Stimulated activated CD8-positive, alpha-beta memory T cell treated with anti-CD3 and anti-CD28 coated beads, Interleukin-7, amount 100 ng/mL, for 24 hours (primary cell): ENCODE results near the gene DDX43.
"Not testable (repeated sequence)": the region's sequence is repeated elsewhere in the genome, so short reads cannot be mapped to it uniquely, and the experiment has no call there.

ENCODE experiments used
- DNase-seq: peaks from one replicate; pipeline ENCODE4 v3.0.0-alpha.2; 2020; ENCODE audit warnings: low read depth

Gene DDX43

DNA sequence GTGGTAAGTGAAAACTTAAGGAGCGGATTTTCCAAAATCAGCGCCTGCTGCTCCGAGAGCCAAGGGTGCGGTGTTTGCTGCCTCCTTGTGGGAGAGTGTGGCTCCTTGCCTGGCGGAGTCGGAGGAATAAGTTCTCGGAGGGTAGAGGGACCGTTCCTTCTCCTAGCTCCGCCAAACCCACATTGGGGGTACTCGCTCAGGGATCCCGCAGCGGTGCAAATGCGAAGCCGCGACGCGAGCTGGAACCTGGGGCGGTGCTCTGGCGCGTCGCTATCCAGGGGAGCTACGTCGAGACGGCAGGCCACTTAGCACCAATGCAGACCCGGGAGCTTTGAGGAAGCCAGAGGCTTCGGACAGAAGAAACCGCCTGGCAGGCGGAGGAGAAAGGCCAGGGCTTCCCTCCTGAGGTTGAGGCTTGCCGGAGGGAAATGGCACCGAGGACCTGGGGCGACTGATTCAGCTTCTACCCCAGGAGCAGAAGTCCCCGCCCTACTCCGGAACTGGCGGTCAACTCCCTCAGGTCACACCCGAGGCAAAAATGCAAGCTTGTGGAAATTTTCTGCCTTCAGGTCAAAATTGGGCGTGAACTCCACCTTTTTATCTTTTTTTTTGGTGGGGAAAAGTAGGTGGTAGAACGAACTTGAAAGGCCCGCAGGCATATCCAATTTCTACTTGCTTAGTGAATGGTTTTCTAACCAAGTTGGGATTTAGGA lies 5.7 kb upstream of the DDX43 start:
- DNase-seq = peak; percentile 22

- DNase-seq = no peak
Measured at GRCh38 chr6:73389854-73390253, 4.8 kb upstream of the DDX43 start.

DNA sequence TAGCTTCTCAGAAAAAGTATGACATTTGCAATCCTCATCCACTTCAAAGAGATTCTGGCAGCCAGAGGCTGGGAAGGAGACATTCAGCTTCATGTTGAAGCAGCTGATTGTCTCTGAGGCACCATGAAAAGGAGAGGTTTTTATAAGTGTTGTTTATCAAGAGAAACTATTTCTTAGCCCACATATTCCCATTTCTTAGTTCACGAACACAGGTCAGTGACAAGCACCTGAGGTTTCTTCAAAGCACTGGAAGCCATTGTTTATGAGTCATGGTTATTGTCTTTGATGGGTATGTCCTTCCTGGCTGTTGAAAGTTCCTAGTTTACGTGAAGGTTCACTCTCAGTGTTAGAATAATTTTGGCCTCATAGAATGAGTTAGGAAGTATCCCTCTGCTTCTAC lies 3.0 kb upstream of the DDX43 start:
- DNase-seq = no peak

DNA sequence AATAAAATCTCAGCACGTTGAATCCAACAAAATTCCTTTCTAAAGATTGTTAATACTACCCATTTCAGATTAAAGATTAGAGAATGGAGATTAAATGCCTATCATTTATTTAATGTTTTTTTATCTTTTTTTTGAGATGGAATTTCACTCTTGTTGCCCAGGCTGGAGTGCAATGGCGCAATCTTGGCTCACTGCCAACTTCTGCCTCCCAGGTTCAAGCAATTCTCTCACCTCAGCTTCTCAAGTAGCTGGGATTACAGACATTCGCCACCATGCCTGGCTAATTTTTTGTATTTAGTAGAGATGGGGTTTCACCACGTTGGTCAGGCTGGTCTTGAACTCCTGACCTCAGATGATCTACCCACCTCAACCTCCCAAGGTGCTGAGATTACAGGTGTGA lies 2.4 kb upstream of the DDX43 start:
- DNase-seq = not testable (repeated sequence)

DNA sequence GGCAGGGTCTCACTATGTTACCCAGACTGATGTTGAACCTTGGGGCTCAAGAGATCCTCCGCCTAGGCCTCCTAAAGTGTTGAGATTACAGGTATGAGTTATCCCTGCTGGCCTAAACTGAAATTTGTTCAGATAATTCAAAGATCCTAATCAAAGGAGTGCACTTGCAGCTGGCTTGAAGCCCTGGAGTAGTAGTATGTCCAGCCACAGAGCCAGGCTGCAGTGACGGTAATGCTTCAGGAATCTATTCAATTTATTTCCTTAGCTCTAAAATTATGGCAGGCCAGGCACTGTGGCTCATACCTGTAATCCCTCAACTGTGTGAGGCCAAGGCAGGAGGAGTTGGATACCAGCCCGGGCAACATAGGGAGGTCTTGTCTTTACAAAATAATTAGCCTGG lies 1.4 kb upstream of the DDX43 start:
- no peak for DNase-seq

DNA sequence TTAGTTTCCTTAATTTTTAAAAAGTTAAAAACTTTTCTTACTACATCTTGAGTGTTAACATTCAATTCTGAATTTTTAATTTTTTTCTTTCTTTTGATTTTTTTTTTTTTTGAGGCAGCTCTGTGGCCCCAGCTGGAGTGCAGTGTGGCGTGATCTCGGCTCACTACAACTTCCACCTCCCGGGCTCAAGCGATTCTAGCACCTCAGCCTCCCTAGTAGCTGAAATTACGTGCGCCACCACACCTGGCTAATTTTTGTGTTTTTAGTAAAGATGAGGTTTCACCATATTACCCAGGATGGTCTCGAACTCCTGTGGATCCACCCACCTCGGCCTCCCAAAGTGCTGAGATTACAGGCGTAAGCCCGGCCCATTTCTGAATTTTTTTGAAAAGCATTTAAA lies 1.2 kb downstream of the DDX43 start:
- no peak for DNase-seq

DNA sequence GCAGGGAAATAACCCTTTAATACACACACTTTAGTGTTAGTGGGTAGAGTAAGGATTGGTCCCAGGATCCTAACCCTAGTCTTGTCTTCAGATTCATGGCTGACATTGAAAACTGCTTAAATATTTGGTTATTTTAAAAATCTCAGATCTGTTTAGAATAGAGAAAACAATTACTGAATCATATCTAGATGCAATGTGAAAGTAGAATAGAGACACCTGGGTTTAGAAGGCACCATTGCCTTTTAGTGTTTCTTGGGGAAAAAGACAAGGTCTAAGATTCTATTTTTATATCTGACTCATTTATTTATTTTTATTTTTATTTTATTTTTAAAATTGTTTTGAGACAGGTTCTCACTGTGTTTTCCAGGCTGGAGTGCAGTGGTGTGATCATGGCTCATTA lies 6.0 kb downstream of the DDX43 start:
- DNase-seq = no peak

GRCh38 chr6:73409395-73409794 lies 14.8 kb downstream of the DDX43 start:
- no peak for DNase-seq

GRCh38 chr6:73413102-73413501 lies 18.5 kb downstream of the DDX43 start:
- DNase-seq = no peak

DNA sequence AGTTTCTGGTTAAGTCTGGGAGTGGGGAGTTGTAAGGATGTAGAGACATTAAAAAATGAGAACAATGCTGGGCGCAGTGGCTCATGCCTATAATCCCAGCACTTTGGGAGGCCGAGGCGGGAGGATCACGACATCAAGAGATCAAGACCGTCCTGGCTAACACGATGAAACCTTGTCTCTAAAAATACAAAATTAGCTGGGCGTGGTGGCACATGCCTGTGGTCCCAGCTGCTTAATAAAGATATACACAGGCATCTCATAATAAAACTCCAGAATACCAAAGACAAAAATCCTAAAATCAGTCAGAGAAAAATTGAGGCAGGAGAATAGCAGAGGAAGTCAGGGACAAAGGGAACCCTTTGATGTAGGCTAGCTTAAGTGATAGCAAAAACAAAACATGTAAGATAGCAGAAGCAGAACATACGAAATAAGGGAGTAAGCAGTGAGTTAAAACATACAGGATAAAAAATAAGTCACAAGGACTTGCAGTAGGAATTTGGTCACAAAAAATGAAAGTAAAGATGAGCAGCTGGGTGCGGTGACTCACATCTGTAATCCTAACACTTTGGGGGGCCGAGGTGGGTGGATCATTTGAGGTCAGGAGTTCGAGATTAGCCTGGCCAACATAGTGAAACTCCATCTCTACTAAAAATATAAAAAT lies 23.6 kb downstream of the DDX43 start:
- DNase-seq = no peak

DNA sequence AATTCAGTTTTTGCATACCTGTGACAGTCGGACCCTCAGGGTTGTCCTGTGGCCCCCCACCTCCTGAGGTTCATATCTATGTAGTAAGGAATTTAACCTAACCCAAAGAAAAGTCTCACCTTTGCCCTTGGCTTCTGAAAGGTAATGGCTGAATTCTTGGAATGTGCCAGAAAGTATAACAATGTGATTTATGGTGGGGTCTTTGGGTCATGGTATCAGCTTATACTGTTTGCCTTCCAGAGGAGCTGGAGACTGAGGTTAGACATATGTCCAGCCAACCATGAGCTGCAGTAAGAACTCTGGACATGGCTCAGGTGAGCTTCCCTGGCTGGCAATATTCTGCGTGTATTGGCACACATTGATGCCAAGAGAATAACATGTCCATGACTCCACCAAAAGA lies 26.9 kb downstream of the DDX43 start:
- DNase-seq = no peak

- DNase-seq = no peak
Measured at GRCh38 chr6:73435236-73435635, 40.6 kb downstream of the DDX43 start.

DNA sequence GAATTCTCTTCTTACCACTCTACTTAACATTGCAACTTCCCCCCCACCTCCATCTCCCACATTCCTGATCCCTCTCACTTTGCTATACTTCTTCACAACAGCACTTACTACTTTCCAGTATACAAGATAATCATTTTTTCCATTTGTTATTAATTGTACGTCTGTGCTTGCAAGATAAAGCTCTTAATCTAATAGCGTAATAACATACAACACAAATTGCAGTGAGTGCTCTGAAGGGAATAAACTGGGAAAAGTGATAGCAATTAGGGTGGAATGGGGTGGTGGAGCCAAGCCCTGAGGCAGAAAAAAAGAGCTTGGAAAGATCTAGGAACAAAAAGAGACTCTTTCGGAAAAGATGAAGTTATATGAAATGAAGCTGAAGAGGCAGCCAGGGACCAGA lies 48.9 kb downstream of the DDX43 start:
- no peak for DNase-seq

- no peak for DNase-seq
Measured at GRCh38 chr6:73451223-73452106, 56.8 kb downstream of the DDX43 start.

- DNase-seq = peak; percentile 59
Measured at GRCh38 chr6:73452107-73452461, 57.5 kb downstream of the DDX43 start, which contains the start of gene CGAS. TSS of gene CGAS (minus strand) at chr6:73452297. CDS start at chr6:73452181, 116 bp downstream.

DNA sequence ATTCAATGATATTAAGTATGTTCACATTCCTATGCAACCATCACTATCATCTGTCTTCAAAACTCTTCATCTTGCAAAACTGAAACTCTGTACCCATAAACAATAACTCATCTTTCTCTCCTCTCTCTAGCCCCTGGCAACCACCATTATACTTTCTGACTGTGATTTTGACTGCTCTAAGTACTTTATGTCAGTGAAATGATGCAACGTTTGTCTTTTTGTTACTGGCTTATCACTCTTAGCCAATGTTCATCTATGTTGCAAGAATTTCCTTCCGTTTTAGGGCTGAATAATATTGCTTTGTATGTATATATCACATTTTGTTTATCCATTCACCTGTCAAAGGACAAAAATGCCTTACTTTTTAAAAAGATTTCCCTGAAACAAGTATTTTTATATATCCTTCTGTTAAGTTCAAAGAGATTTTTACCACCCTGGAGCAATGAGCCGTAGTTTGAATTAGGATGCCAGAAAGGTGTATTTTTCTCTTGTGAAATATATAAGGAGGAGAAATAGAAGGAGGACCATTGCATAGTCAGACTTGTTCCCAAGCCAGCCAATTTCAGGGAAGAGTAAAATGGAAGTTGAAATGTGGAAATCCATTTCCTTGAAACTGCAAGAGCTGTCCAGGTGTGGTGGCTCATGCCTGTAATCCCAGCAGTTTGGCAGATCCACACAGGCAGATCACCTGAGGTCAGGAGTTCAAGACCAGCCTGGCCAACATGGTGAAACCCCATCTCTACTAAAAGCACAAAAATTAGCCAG lies 61.4 kb downstream of the DDX43 start:
- DNase-seq = no peak

- DNase-seq = not testable (repeated sequence)
Measured at GRCh38 chr6:73459474-73459873, 64.8 kb downstream of the DDX43 start.

DNA sequence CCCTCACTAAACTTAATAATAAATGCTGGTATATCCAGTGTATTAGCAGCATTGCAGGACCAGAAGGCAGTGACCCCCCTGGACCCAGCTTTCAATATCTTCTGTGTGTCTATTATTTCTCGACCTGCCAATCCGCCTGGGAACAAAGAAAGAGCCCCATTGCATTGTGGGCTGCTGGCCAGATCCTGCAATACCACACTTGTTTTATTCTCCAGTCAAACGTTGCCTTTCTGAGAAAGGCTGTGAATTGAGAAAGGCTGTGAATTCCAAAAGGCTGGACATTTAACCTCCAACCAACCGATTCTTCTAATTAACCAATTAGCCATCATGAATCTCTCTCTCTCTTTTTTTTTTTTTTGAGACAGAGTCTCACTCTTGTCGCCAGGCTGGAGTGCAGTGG lies 65.4 kb downstream of the DDX43 start:
- DNase-seq = no peak

DNA sequence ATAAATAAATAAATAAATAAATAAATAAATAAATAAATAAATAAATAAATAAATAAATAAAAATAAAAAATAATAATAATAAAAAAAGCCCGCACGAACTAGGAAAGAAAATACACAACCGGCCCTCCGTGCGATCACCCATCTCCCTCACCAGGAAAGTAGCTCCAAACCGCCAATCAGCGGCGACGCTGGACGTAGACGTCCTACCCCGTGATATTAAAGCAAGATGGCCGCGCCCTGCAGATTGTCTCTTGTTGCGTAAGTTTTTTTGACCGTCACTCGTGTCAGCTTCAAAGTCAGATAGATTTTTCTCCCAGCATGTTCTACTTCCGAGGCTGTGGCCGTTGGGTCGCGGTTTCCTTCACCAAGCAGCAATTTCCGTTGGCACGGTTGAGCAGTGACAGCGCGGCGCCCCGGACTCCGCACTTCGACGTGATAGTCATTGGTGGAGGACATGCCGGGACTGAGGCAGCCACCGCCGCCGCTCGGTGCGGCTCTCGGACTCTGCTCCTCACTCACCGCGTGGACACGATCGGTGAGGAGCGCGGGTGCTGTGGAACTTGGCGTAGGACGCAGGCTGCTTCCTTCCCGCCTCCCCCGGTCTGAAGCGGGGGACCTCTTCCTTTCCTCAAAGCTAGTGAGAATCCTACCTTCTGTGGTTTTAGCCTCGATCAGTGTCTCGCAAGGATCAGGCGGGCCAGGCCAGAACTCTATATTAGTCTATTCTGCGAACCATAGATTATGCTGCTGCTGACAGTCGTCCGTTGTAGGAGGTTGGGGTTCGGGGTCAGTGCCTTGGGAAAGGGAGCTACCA lies 67.1 kb downstream of the DDX43 start, which contains the start of gene MTO1:
Gene MTO1 (plus strand): TSS at position 201 of the 814 bp plus-strand sequence. CDS start 118 bp downstream, at position 319.
- DNase-seq = peak; percentile 68
